Suprapubic skin (tissue), 4 donors: ENCODE results near the gene IL4I1. TPM values are rescaled to one million over a fixed set of nuclear protein-coding genes. Genes with fewer than 3 reads are reported as not detected.

Experiments
- DNase-seq, 2 donors: peaks; one replicate each; pipeline ENCODE4 v3.0.0-alpha.2; 2019; ENCODE audit warnings: low spot score in 2 of 2
- H3K27ac ChIP-seq: fragments of 200-600 bp; sonication (generic); one replicate; pipeline ENCODE4 v1.5.1; 2019
- H3K27me3 ChIP-seq: fragments of 200-600 bp; sonication (generic); one replicate; pipeline ENCODE4 v1.5.1; 2019
- H3K36me3 ChIP-seq: fragments of 200-600 bp; sonication (generic); one replicate; pipeline ENCODE4 v1.5.1; 2019
- H3K4me1 ChIP-seq: fragments of 200-600 bp; sonication (generic); one replicate; pipeline ENCODE4 v1.5.1; 2019
- H3K4me3 ChIP-seq: fragments of 200-600 bp; sonication (generic); one replicate; pipeline ENCODE4 v1.5.1; 2019; ENCODE audit warnings: mild to moderate bottlenecking
- H3K9me3 ChIP-seq: fragments of 200-600 bp; sonication (generic); one replicate; pipeline ENCODE4 v1.5.1; 2019
- CTCF ChIP-seq, 2 donors: fragments of 200-600 bp in 1 of 2; fragments of 450-650 bp in 1 of 2; sonication (generic) in 1 of 2; IDR thresholded peaks; one replicate each; pipeline ENCODE4 v1.5.1; 2016 to 2019; ENCODE audit warnings: antibody characterized with exemption in 2 of 2, mild to moderate bottlenecking in 1 of 2, moderate library complexity in 1 of 2
- EP300 ChIP-seq: sonication (generic); formaldehyde crosslinking; IDR thresholded peaks from one replicate; pipeline ENCODE4 v1.6.1; 2017; ENCODE audit warnings: antibody characterized with exemption
- POLR2A ChIP-seq, 2 donors: fragments of 450-650 bp; IDR thresholded peaks; one replicate each; pipeline ENCODE4 v1.6.1; 2017; ENCODE audit warnings: antibody characterized with exemption in 2 of 2, mild to moderate bottlenecking in 2 of 2, moderate library complexity in 2 of 2
- POLR2AphosphoS5 ChIP-seq, 3 donors: sonication (generic); formaldehyde crosslinking; IDR thresholded peaks; one replicate each; pipeline ENCODE4 v1.6.1; 2017; ENCODE audit warnings: antibody characterized with exemption in 3 of 3
- WGBS: methylation state at CpG from one replicate; pipeline ENCODE4 v1.1.5; 2018; 5-methylcytosine and 5-hydroxymethylcytosine counted together
- total RNA-seq, 4 donors: library from RNA; depleted of rRNA; stranded (reverse); fragments of >200 nt; gene quantifications; one replicate each; pipeline ENCODE4 v1.1.0, GENCODE V29; 2016

IL4I1 gene
- total RNA-seq, 4 donors from 2014 or later, result 0.89 TPM; not detected in 3

- Histone ChIP-seq H3K36me3 (peaks cover 38% of the 10 kb centered on the region), H3K27me3 (no peaks in the 10 kb centered on the region), H3K27ac (peak within 1 kb of the TSS; percentile 99), H3K9me3 (no peaks in the 10 kb centered on the region), H3K4me1 (peaks cover 45% of the 10 kb centered on the region), H3K4me3 (peak within 1 kb of the TSS; percentile 100)
- no peak for TF ChIP-seq CTCF (IDR thresholded peaks at IDR 0.05)
- TF ChIP-seq POLR2AphosphoS5 (IDR thresholded peaks at IDR 0.05), result peak; percentile 86 to 97 (median 91)
- TF ChIP-seq POLR2A (IDR thresholded peaks at IDR 0.05), result peak; percentile 24 to 96
- peak; percentile 100 for DNase-seq
- WGBS, result 1% methylated on average over 30 of the region's 61 CpGs
Measured at GRCh38 chr19:49877020-49877878, 19.4 kb downstream of the IL4I1 start, which contains the start of the genes AKT1S1 and TBC1D17. Gene AKT1S1, minus strand, starts transcription at chr19:49877355. Its CDS starts 4,060 bp downstream, at chr19:49873295. Gene TBC1D17, plus strand, starts transcription at chr19:49877702. Its CDS starts 22 bp downstream, at chr19:49877724.

- TF ChIP-seq POLR2A (IDR thresholded peaks at IDR 0.05), result no peak
- TF ChIP-seq POLR2AphosphoS5 (IDR thresholded peaks at IDR 0.05), result peak in 1 of 3 donors; percentile 85
- H3K36me3 ChIP-seq, result peaks cover 31% of the 10 kb centered on the region
- peak overlapping the region; percentile 100 for H3K4me3 ChIP-seq
- H3K9me3 ChIP-seq, result no peaks in the 10 kb centered on the region
- peaks cover 45% of the 10 kb centered on the region for H3K4me1 ChIP-seq
- under 1% methylated on average over 26 of the region's 46 CpGs for WGBS
- no peaks in the 10 kb centered on the region for H3K27me3 ChIP-seq
- H3K27ac ChIP-seq, result peak overlapping the region; percentile 99
- peak; percentile 99 for DNase-seq
Measured at GRCh38 chr19:49876422-49877019, 20.2 kb downstream of the IL4I1 start.

- Histone ChIP-seq H3K27ac (peak overlapping the region; percentile 99), H3K4me3 (peak overlapping the region; percentile 100), H3K9me3 (no peaks in the 10 kb centered on the region), H3K4me1 (peaks cover 46% of the 10 kb centered on the region), H3K36me3 (peaks cover 31% of the 10 kb centered on the region), H3K27me3 (no peaks in the 10 kb centered on the region)
- under 1% methylated on average over 14 of the region's 28 CpGs for WGBS
- TF ChIP-seq POLR2AphosphoS5 (IDR thresholded peaks at IDR 0.05) (no peak), CTCF (IDR thresholded peaks at IDR 0.05) (no peak), EP300 (no peak), POLR2A (IDR thresholded peaks at IDR 0.05) (no peak)
- DNase-seq, result peak in 1 of 2 donors; percentile 87
Measured at GRCh38 chr19:49875857-49876421, 20.7 kb downstream of the IL4I1 start.

- no peak for DNase-seq
- H3K4me1 ChIP-seq, result peaks cover 54% of the 10 kb centered on the region
- H3K36me3 ChIP-seq, result peaks cover 23% of the 10 kb centered on the region
- no peaks in the 10 kb centered on the region for H3K27me3 ChIP-seq
- H3K9me3 ChIP-seq, result no peaks in the 10 kb centered on the region
- 85% methylated on average over 4 of the region's 4 CpGs for WGBS
- H3K4me3 ChIP-seq, result peak overlapping the region; percentile 100
- TF ChIP-seq POLR2AphosphoS5 (IDR thresholded peaks at IDR 0.05) (no peak), POLR2A (IDR thresholded peaks at IDR 0.05) (no peak), CTCF (IDR thresholded peaks at IDR 0.05) (no peak), EP300 (no peak)
- peak overlapping the region; percentile 99 for H3K27ac ChIP-seq
Measured at GRCh38 chr19:49875177-49875576, 21.5 kb downstream of the IL4I1 start.

GRCh38 chr19:49874503-49875157 is 22.1 kb downstream of the IL4I1 start:
- TF ChIP-seq POLR2A (IDR thresholded peaks at IDR 0.05), result no peak
- TF ChIP-seq POLR2AphosphoS5 (IDR thresholded peaks at IDR 0.05), result no peak
- no peak for TF ChIP-seq CTCF (IDR thresholded peaks at IDR 0.05)
- no peak for TF ChIP-seq EP300
- Histone ChIP-seq H3K27me3 (no peaks in the 10 kb centered on the region), H3K4me3 (no peak overlapping the region), H3K4me1 (peaks cover 60% of the 10 kb centered on the region), H3K36me3 (peaks cover 18% of the 10 kb centered on the region), H3K9me3 (no peaks in the 10 kb centered on the region), H3K27ac (no peak overlapping the region)
- WGBS, result 93% methylated on average over 10 of the region's 11 CpGs
- no peak for DNase-seq
